Panc1 (cell line): Measurements from ENCODE around the gene CACNA1B. TPM values are rescaled to one million over a fixed set of nuclear protein-coding genes. Genes with fewer than 3 reads are reported as not detected.

Experiments
- ATAC-seq: fragments of 200-7000 bp; cut with Tn5 transposase; 2 replicates; pipeline ENCODE4 v1.9.1; 2020; ENCODE audit warnings: mild to moderate bottlenecking, moderate library complexity
- BruUV-seq: library from RNA; stranded (reverse); fragments of 400-500 nt; replicated peaks from 2 replicates; lab custom pipeline; 2021; lab: Mats Ljungman, UMichigan
- CTCF ChIA-PET: fragments of 300-600 bp; sonication (Branson Sonifier 250); formaldehyde crosslinking; loops from one replicate; lab custom pipeline; 2022; ENCODE audit warnings: antibody characterized with exemption; lab: Charles Lee
- POLR2A ChIA-PET: fragments of 300-600 bp; sonication (Branson Sonifier 250); formaldehyde crosslinking; loops from one replicate; lab custom pipeline; 2022; ENCODE audit warnings: antibody characterized with exemption; lab: Charles Lee
- DNase-seq: peaks from one replicate; pipeline ENCODE4 v3.0.0-alpha.2; 2010; ENCODE audit warnings: low read depth, low spot score
- H3K27ac ChIP-seq: 2 replicates; pipeline ENCODE4 v1.5.1; 2011; ENCODE audit warnings: mild to moderate bottlenecking, low read length, inconsistent platforms
- H3K27me3 ChIP-seq: fragments of 200-500 bp; sonication (Bioruptor generic); 2 replicates; pipeline ENCODE4 v1.6.0; 2014; ENCODE audit warnings: low read length, inconsistent platforms; ENCODE audit not compliant: control insufficient read depth, insufficient read depth
- H3K36me3 ChIP-seq: fragments of 200-500 bp; sonication (Bioruptor generic); 2 replicates; pipeline ENCODE4 v1.5.1; 2014; ENCODE audit warnings: inconsistent platforms, mild to moderate bottlenecking, low read length, moderate library complexity; ENCODE audit not compliant: control insufficient read depth, insufficient read depth
- H3K4me1 ChIP-seq: 2 replicates; pipeline ENCODE4 v1.5.1; 2011; ENCODE audit warnings: inconsistent platforms, mild to moderate bottlenecking, low read length, moderate library complexity; ENCODE audit not compliant: control insufficient read depth, insufficient read depth
- H3K4me3 ChIP-seq, 2 experiments: 2 replicates each; pipeline ENCODE4 v1.5.1; 2011 to 2012; ENCODE audit warnings: low read depth in 2 of 2, low read length in 2 of 2, mild to moderate bottlenecking in 2 of 2, inconsistent platforms in 1 of 2, moderate library complexity in 1 of 2
- H3K9me3 ChIP-seq: fragments of 200-500 bp; sonication (Bioruptor generic); 2 replicates; pipeline ENCODE4 v1.5.1; 2014; ENCODE audit warnings: low read depth, mild to moderate bottlenecking, inconsistent platforms, low read length, moderate library complexity; ENCODE audit not compliant: control insufficient read depth, insufficient read depth
- CTCF ChIP-seq: fragments of 450-650 bp; IDR thresholded peaks from 2 replicates; pipeline ENCODE4 v1.5.1; 2017; ENCODE audit warnings: mild to moderate bottlenecking
- POLR2AphosphoS5 ChIP-seq: IDR thresholded peaks from 2 replicates; pipeline ENCODE4 v1.6.1; 2012; ENCODE audit warnings: mild to moderate bottlenecking, low read depth, low read length, moderate library complexity
- REST ChIP-seq, 2 experiments: IDR thresholded peaks; 2 replicates each; pipeline ENCODE4 v1.6.1; 2011 to 2012; ENCODE audit warnings: low read depth in 2 of 2, control low read depth in 1 of 2, low read length in 1 of 2, mild to moderate bottlenecking in 1 of 2, moderate library complexity in 1 of 2; ENCODE audit not compliant: insufficient read depth in 1 of 2
- SIN3A ChIP-seq: IDR thresholded peaks from 2 replicates; pipeline ENCODE4 v1.6.1; 2012; ENCODE audit warnings: low read depth, mild to moderate bottlenecking, low read length, moderate library complexity, borderline replicate concordance; ENCODE audit not compliant: insufficient read depth
- TCF7L2 ChIP-seq: IDR thresholded peaks from 2 replicates; pipeline ENCODE4 v1.6.1; 2011; ENCODE audit warnings: mild to moderate bottlenecking, low read depth, low read length, inconsistent platforms
- in situ Hi-C: cut with HindIII; loops from 2 replicates; pipeline ENCODE4 v1.10.0; 2016; ENCODE audit warnings: low sequenced_read_pairs, low pct_unique_long_range_greater_than_20kb
- intact Hi-C: fragments of 100-400 bp; cut with micrococcal nuclease; formaldehyde crosslinking; loops from one replicate; pipeline ENCODE4 v1.10.0; 2022; ENCODE audit not compliant: unreplicated experiment
- total RNA-seq: library from RNA; stranded (reverse); gene quantifications from one replicate; pipeline ENCODE4 v1.2.1, GENCODE V29; 2021; ENCODE audit not compliant: unreplicated experiment

Gene CACNA1B
- total RNA-seq, 1 experiment from 2014 or later = 0.49 TPM

- ChIA-PET POLR2A (no interaction called here), CTCF (no interaction called here)
- Histone ChIP-seq H3K9me3 (no peaks in the 10 kb centered on the region), H3K27me3 (no peaks in the 10 kb centered on the region), H3K36me3 (no peaks in the 10 kb centered on the region), H3K4me3 (no peak overlapping the region), H3K27ac (no peak overlapping the region), H3K4me1 (no peaks in the 10 kb centered on the region)
- in situ Hi-C loops = no loop called here
- no peak for ATAC-seq
- TF ChIP-seq TCF7L2 (no peak), CTCF (no peak), POLR2AphosphoS5 (no peak), REST (IDR thresholded peaks at IDR 0.05; ENCODE audit: insufficient read depth in 1 of 2, low read depth in 2 of 2, low read length in 1 of 2) (no peak), SIN3A (no peak)
- intact Hi-C loops = no loop called here
- DNase-seq = no peak
- BruUV-seq = no TSS peak
Measured at GRCh38 chr9:137973829-137974416, 96.3 kb downstream of the CACNA1B start.

- intact Hi-C loops (no loop called here), in situ Hi-C loops (no loop called here)
- POLR2A ChIA-PET = no interaction called here
- Histone ChIP-seq H3K4me1 (no peaks in the 10 kb centered on the region), H3K36me3 (no peaks in the 10 kb centered on the region), H3K27ac (no peak overlapping the region), H3K9me3 (no peaks in the 10 kb centered on the region), H3K4me3 (no peak overlapping the region), H3K27me3 (no peaks in the 10 kb centered on the region)
- DNase-seq (no peak), ATAC-seq (no peak)
- no peak for TF ChIP-seq SIN3A
- TF ChIP-seq CTCF = no peak
- no peak for TF ChIP-seq TCF7L2
- no peak for TF ChIP-seq REST (IDR thresholded peaks at IDR 0.05; ENCODE audit: insufficient read depth in 1 of 2, low read depth in 2 of 2, low read length in 1 of 2)
- TF ChIP-seq POLR2AphosphoS5 = no peak
- no TSS peak for BruUV-seq
- CTCF ChIA-PET = no interaction called here
Measured at GRCh38 chr9:137974746-137975526, 97.4 kb downstream of the CACNA1B start.
